BE2C (cell line): ENCODE data around the gene RUSF1.
A peak's percentile ranks its signal among the peaks of the same experiment; 100 is the strongest.
"Not testable (repeated sequence)": the region's sequence is repeated elsewhere in the genome, so short reads cannot be mapped to it uniquely, and the experiment has no call there.

Experiments
- DNase-seq: peaks from one replicate; pipeline ENCODE4 v3.0.0-alpha.2; 2020
- H3K27me3 ChIP-seq: fragments of 250-450 bp; sonication (Bioruptor Pico); 2 replicates; pipeline ENCODE4 v1.5.1; 2020; ENCODE audit warnings: mild to moderate bottlenecking
- H3K36me3 ChIP-seq: fragments of 250-450 bp; sonication (Bioruptor Pico); 2 replicates; pipeline ENCODE4 v1.5.1; 2020; ENCODE audit warnings: mild to moderate bottlenecking
- H3K4me1 ChIP-seq: fragments of 250-450 bp; sonication (Bioruptor Pico); 2 replicates; pipeline ENCODE4 v1.5.1; 2020
- H3K4me3 ChIP-seq: 2 replicates; pipeline ENCODE4 v1.5.1; 2011; ENCODE audit warnings: low read depth, low read length
- H3K9me3 ChIP-seq: fragments of 250-450 bp; sonication (Bioruptor Pico); 2 replicates; pipeline ENCODE4 v1.5.1; 2020
- TF ChIP-seq, protein P1 (sequence below): IDR thresholded peaks from 2 replicates; pipeline ENCODE4 v1.5.1; 2012; ENCODE audit warnings: mild to moderate bottlenecking, low read depth, low read length

RUSF1 gene

DNA sequence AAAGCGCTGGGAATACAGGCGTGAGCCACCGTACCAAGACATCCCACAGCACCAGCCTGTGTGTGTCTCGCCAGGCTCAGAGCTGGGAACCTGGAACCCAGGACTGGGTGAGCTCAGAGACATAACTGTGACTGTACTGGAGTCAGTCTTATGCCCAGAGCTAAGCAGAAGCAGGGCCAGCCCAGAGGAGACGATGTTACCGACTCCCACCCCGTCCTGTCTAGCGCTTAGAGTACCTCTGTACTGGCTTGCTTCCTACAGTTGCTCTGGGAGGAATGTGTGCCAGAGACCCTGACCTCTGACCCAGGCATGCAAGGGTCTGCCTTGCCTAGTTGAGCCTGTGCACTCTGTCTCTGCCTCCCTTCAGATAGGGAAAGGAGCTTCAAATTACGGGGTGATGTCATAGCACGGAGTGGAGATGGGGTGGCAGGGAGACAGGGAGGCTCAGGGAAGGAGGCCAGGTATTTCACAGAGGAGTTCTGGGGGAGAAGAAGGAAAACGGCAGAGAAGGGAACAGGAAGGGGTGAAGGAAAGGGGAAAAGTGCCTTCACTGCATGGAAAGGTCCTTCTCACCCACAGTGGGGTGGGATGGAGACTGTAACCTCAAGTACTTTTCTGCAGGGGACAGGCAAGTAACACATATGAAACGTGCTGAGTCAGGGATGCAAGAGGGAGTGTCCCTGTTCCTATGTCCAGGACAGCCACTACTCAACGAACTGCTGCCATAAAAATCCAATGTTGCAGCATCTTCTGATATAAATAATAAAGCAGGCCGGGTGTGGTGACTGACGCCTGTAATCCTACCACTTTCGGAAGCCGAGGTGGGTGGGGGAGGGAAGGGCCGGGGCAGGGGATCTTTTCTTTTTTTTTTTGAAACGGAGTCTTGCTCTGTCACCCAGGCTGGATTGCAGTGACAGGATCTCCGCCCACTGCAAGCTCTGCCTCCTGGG lies 54.7 kb downstream of the RUSF1 start:
- H3K27me3 ChIP-seq: no peaks in the 10 kb centered on the region
- TF ChIP-seq, protein P1, sequence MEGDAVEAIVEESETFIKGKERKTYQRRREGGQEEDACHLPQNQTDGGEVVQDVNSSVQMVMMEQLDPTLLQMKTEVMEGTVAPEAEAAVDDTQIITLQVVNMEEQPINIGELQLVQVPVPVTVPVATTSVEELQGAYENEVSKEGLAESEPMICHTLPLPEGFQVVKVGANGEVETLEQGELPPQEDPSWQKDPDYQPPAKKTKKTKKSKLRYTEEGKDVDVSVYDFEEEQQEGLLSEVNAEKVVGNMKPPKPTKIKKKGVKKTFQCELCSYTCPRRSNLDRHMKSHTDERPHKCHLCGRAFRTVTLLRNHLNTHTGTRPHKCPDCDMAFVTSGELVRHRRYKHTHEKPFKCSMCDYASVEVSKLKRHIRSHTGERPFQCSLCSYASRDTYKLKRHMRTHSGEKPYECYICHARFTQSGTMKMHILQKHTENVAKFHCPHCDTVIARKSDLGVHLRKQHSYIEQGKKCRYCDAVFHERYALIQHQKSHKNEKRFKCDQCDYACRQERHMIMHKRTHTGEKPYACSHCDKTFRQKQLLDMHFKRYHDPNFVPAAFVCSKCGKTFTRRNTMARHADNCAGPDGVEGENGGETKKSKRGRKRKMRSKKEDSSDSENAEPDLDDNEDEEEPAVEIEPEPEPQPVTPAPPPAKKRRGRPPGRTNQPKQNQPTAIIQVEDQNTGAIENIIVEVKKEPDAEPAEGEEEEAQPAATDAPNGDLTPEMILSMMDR: no peak
- no peak overlapping the region for H3K4me3 ChIP-seq
- peaks cover 14% of the 10 kb centered on the region for H3K4me1 ChIP-seq
- H3K9me3 ChIP-seq: no peaks in the 10 kb centered on the region
- DNase-seq: no peak
- H3K36me3 ChIP-seq: no peaks in the 10 kb centered on the region

DNA sequence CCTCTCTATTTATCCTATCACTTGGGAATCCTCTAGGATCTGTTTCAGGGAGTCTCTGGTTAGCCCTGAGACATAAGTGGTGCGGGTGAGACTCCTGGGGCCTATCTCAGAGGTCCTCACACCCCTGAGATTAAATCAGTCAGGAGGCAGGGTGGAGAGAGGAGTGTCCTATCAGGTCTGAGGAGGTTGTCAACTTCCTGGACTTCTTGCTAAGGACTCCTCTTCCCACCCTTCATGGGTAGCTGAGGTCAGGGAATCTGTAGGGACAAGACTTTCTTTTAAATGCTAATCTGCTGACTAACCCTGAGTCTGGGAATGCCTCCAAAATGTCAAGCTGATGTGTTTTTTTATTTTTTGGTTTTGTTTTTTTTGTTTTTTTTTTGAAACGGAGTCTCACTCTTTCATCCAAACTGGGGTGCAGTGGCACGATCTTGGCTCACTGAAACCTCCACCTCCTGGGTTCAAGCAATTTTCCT lies 55.5 kb downstream of the RUSF1 start:
- H3K9me3 ChIP-seq: no peaks in the 10 kb centered on the region
- H3K27me3 ChIP-seq: no peaks in the 10 kb centered on the region
- DNase-seq: no peak
- H3K36me3 ChIP-seq: no peaks in the 10 kb centered on the region
- TF ChIP-seq, protein P1: no peak
- H3K4me3 ChIP-seq: no peak overlapping the region
- peaks cover 14% of the 10 kb centered on the region for H3K4me1 ChIP-seq

DNA sequence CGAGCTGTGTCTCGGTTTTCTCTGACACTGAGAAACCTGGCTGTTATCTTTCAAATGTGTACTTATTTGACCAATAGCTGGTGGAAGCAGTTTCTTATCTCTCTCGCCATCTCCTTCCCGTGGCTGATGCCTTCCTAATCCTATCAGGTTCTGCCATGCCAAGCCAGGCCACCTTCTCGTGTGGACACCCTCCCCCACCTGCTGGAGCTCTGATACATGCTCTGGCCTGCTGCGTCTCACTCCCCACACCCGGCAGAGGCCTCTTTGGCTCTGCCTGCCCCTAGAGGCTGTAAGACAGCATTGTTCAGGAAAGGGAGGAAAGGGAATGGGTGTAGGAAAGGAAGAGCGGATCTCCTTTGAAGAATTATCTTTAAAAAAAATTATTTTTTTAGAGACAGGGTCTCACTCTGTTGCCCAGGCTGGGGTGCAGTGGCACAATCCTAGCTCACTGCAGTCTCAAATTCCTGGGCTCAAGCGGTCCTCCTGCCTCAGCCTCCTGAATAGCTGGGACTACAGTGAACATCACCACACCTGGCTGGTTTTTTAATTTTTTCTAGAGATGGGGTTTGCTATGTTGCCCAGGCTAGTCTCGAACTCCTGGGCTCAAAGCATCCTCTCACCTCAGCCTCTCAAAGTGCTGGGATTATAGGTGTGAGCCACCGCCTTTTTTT lies 56.4 kb downstream of the RUSF1 start:
- TF ChIP-seq, protein P1: peak; percentile 73
- Histone ChIP-seq H3K27me3 (no peaks in the 10 kb centered on the region), H3K4me3 (no peak overlapping the region), H3K9me3 (no peaks in the 10 kb centered on the region), H3K36me3 (no peaks in the 10 kb centered on the region), H3K4me1 (peaks cover 14% of the 10 kb centered on the region)
- DNase-seq: peak; percentile 78

DNA sequence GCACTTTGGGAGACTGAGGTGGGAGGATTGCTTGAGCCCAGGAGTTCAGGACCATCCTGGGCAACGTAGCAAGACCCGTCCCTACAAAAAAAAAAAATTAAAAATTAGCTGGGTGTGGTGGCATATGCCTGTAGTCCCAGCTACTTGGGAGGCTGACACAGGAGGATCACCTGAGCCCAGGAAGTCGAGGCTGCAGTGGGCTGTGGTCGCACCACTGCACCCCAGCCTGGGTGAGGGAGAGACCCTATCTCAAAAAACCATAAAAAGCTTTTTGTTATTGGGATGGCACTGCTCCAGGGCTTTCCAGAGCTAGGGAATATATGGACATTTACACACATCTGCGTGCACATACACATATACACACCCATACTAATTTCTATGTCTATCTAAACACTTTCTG lies 57.0 kb downstream of the RUSF1 start:
- Histone ChIP-seq H3K27me3 (no peaks in the 10 kb centered on the region), H3K4me1 (peaks cover 14% of the 10 kb centered on the region), H3K9me3 (no peaks in the 10 kb centered on the region), H3K4me3 (no peak overlapping the region), H3K36me3 (no peaks in the 10 kb centered on the region)
- TF ChIP-seq, protein P1: no peak
- no peak for DNase-seq

DNA sequence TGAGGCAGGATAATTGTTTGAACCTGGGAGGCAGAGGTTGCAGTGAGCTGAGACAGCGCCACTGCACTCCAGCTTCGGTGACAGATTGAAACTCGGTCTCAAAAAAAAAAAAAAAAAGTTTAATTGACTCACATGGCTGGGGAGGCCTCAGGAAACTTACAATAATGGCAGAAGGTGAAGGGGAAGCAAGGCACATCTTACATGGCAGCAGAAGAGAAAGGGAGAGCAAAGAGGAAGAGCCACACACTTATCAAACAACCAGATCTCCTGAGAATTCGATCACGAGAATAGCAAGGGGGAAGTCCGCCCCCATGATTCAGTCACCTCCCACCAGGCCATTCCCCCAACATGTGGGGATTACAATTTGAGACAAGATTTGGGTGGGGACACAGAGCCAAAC lies 62.3 kb downstream of the RUSF1 start:
- H3K27me3 ChIP-seq, H3K4me3 ChIP-seq, DNase-seq, H3K9me3 ChIP-seq, H3K36me3 ChIP-seq, H3K4me1 ChIP-seq: not testable (repeated sequence)

DNA sequence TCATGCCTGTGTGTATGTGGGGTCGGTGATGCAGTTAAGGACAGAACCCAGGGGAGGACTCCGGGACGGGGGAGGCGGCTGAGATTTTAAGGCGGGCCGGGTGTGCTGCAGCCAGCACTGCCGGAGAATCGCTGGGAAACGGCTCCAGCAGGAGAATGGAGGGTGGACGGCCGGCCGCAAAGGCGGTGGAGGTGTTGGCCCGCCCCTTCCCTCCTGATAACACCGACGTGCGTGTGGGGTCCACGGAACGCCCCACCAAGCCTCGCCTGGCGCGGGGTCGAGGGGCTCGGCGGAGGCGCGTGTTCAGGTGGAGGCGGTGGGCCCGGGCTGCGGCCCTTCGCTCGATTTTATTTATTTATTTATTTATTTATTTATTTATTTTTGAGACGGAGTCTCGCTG lies 66.2 kb downstream of the RUSF1 start:
- Histone ChIP-seq H3K4me3 (peak overlapping the region; percentile 73), H3K36me3 (no peaks in the 10 kb centered on the region), H3K9me3 (no peaks in the 10 kb centered on the region), H3K4me1 (no peaks in the 10 kb centered on the region), H3K27me3 (no peaks in the 10 kb centered on the region)
- DNase-seq: no peak
- TF ChIP-seq, protein P1: no peak
